Mesenchymal stem cell (in vitro differentiated cells and primary cell): ENCODE data around the gene ELN.

Source experiments
- DNase-seq: peaks from one replicate; pipeline ENCODE4 v3.0.0-alpha.2; 2013
- H2AFZ ChIP-seq: one replicate; pipeline ENCODE4 v1.6.1; 2013; ENCODE audit warnings: low read depth, mild to moderate bottlenecking, control low read depth, inconsistent platforms, low read length, moderate library complexity
- H2AK5ac ChIP-seq: 2 replicates; pipeline ENCODE4 v1.6.1; 2013; ENCODE audit warnings: low read length, moderate library complexity, mild to moderate bottlenecking, inconsistent platforms; ENCODE audit not compliant: severe bottlenecking
- H2BK120ac ChIP-seq: one replicate; pipeline ENCODE4 v1.6.1; 2013; ENCODE audit warnings: low read depth, mild to moderate bottlenecking, inconsistent platforms, low read length, moderate library complexity
- H2BK12ac ChIP-seq, 2 experiments: one replicate each; pipeline ENCODE4 v1.6.1; 2013; ENCODE audit warnings: inconsistent platforms in 2 of 2, low read length in 2 of 2, mild to moderate bottlenecking in 2 of 2, moderate library complexity in 2 of 2, control low read depth in 1 of 2
- H2BK15ac ChIP-seq: one replicate; pipeline ENCODE4 v1.6.1; 2013; ENCODE audit warnings: mild to moderate bottlenecking, low read depth, inconsistent platforms; ENCODE audit not compliant: poor library complexity, severe bottlenecking
- H2BK5ac ChIP-seq: 2 replicates; pipeline ENCODE4 v1.6.1; 2013; ENCODE audit warnings: low read depth, mild to moderate bottlenecking, low read length, control low read depth, inconsistent platforms; ENCODE audit not compliant: poor library complexity, severe bottlenecking
- H3K14ac ChIP-seq, 2 experiments: one replicate each; pipeline ENCODE4 v1.6.1; 2013; ENCODE audit warnings: inconsistent platforms in 2 of 2, low read length in 2 of 2, control low read depth in 1 of 2, mild to moderate bottlenecking in 1 of 2, moderate library complexity in 1 of 2
- H3K18ac ChIP-seq, 2 experiments: one replicate each; pipeline ENCODE4 v1.6.1; 2013; ENCODE audit warnings: inconsistent platforms in 2 of 2, low read length in 2 of 2, control low read depth in 1 of 2, low read depth in 1 of 2, mild to moderate bottlenecking in 1 of 2
- H3K23ac ChIP-seq, 2 experiments: one replicate each; pipeline ENCODE4 v1.6.1; 2013; ENCODE audit warnings: inconsistent platforms in 2 of 2, low read length in 2 of 2, mild to moderate bottlenecking in 2 of 2, moderate library complexity in 2 of 2, control low read depth in 1 of 2
- H3K27ac ChIP-seq: 2 replicates; pipeline ENCODE4 v1.5.1; 2013; ENCODE audit warnings: mild to moderate bottlenecking, moderate library complexity, low read length, control low read depth, inconsistent platforms; ENCODE audit not compliant: poor library complexity, severe bottlenecking
- H3K27me3 ChIP-seq, 2 experiments: 2 replicates each; pipeline versions ENCODE4 v1.6.1 to v1.7.0; 2013; ENCODE audit warnings: low read length in 2 of 2, mild to moderate bottlenecking in 2 of 2, moderate library complexity in 2 of 2, control low read depth in 1 of 2, inconsistent platforms in 1 of 2; ENCODE audit not compliant: control insufficient read depth in 1 of 2, insufficient read depth in 1 of 2
- H3K36me3 ChIP-seq, 2 experiments: 2 replicates each; pipeline versions ENCODE4 v1.6.1 to v1.7.0; 2013; ENCODE audit warnings: low read length in 2 of 2, control low read depth in 1 of 2, inconsistent platforms in 1 of 2, low read depth in 1 of 2, mild to moderate bottlenecking in 1 of 2; ENCODE audit not compliant: insufficient read depth in 2 of 2, control insufficient read depth in 1 of 2
- H3K4ac ChIP-seq, 2 experiments: one replicate each; pipeline ENCODE4 v1.6.1; 2013; ENCODE audit warnings: inconsistent platforms in 2 of 2, low read length in 2 of 2, mild to moderate bottlenecking in 2 of 2, moderate library complexity in 2 of 2, control low read depth in 1 of 2, low read depth in 1 of 2
- H3K4me1 ChIP-seq: 2 replicates; pipeline ENCODE4 v1.6.1; 2013; ENCODE audit warnings: low read depth, low read length, control low read depth; ENCODE audit not compliant: control insufficient read depth, insufficient read depth
- H3K4me2 ChIP-seq: 2 replicates; pipeline ENCODE4 v1.6.1; 2013; ENCODE audit warnings: low read length, mild to moderate bottlenecking, inconsistent platforms; ENCODE audit not compliant: poor library complexity, severe bottlenecking
- H3K4me3 ChIP-seq, 2 experiments: 2 replicates each; pipeline versions ENCODE4 v1.5.1 to v1.7.0; 2013; ENCODE audit warnings: low read length in 2 of 2, mild to moderate bottlenecking in 2 of 2, control low read depth in 1 of 2, low read depth in 1 of 2; ENCODE audit not compliant: insufficient read depth in 1 of 2
- H3K79me1 ChIP-seq: replicated peaks from 2 replicates; pipeline ENCODE4 v1.6.1; 2013; ENCODE audit warnings: mild to moderate bottlenecking, control low read depth, low read length, inconsistent platforms; ENCODE audit not compliant: poor library complexity, severe bottlenecking
- H3K9ac ChIP-seq: 2 replicates; pipeline ENCODE4 v1.7.0; 2013; ENCODE audit warnings: mild to moderate bottlenecking, low read length, moderate library complexity
- H3K9me3 ChIP-seq: 2 replicates; pipeline ENCODE4 v1.7.0; 2013; ENCODE audit warnings: mild to moderate bottlenecking, low read length; ENCODE audit not compliant: control insufficient read depth
- H4K8ac ChIP-seq: one replicate; pipeline ENCODE4 v1.6.1; 2013; ENCODE audit warnings: inconsistent platforms, mild to moderate bottlenecking, low read length, moderate library complexity
- H4K91ac ChIP-seq: one replicate; pipeline ENCODE4 v1.6.1; 2013; ENCODE audit warnings: mild to moderate bottlenecking, low read length, inconsistent platforms
- WGBS: methylation state at CpG from one replicate; pipeline ENCODE4 v1.1.7; 2013; ENCODE audit warnings: mixed read lengths; 5-methylcytosine and 5-hydroxymethylcytosine counted together

ELN gene

DNA sequence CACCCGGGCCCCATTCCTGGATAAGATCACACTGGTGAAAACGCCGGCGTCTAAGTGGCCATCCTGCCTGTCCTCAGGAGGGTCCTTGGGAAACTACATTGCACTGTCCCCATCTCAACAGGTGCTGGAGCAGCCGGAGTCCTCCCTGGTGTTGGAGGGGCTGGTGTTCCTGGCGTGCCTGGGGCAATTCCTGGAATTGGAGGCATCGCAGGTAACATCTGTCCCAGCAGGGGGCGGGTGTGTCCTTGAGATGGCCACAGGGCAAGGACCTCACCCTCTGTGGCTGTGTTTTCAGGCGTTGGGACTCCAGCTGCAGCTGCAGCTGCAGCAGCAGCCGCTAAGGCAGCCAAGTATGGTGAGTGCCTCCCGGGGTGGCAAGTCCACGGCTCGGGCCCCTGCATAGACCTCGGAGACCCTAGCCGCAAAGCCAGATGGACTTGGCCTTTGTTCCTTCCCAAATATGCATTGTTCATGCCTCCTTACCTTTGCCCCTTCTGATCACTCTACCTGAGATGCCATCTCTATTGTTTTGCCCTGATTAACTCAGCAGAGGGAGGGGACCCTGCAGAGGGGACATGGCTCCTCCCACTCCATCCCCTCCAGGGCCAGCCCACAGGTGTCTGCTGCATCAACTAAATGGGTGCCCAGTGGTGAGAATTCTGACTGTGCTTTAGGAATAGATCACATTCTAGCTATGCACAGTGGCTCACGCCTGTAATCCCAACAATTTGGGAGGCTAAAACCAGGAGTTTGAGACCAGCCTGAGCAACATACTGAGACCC is 23.8 kb downstream of the ELN start:
- H2BK12ac ChIP-seq, result no peak overlapping the region
- H4K8ac ChIP-seq, result no peak overlapping the region
- no peaks in the 10 kb centered on the region for H3K9me3 ChIP-seq
- H3K36me3 ChIP-seq, result peaks cover 0 to 67% of the 10 kb centered on the region in 2 experiments
- H3K14ac ChIP-seq, result no peak overlapping the region
- H3K79me1 ChIP-seq, result no peaks in the 10 kb centered on the region
- H3K4ac ChIP-seq, result no peak overlapping the region
- no peak overlapping the region for H2BK5ac ChIP-seq
- H3K27ac ChIP-seq, result no peak overlapping the region
- H2BK15ac ChIP-seq, result no peak overlapping the region
- no peak overlapping the region for H2AFZ ChIP-seq
- no peak overlapping the region for H3K9ac ChIP-seq
- DNase-seq, result peak; percentile 21
- no peak overlapping the region for H3K23ac ChIP-seq
- H2AK5ac ChIP-seq, result no peak overlapping the region
- no peak overlapping the region for H4K91ac ChIP-seq
- H3K27me3 ChIP-seq, result peaks cover 0 to 37% of the 10 kb centered on the region in 2 experiments
- WGBS, result 58% methylated on average over 16 of the region's 16 CpGs
- peaks cover 2% of the 10 kb centered on the region for H3K4me1 ChIP-seq
- H3K4me3 ChIP-seq, result no peak overlapping the region
- no peak overlapping the region for H3K4me2 ChIP-seq
- H2BK120ac ChIP-seq, result no peak overlapping the region
- H3K18ac ChIP-seq, result no peak overlapping the region

GRCh38 chr7:74052628-74053027 is 24.7 kb downstream of the ELN start:
- peaks cover 0 to 60% of the 10 kb centered on the region in 2 experiments for H3K36me3 ChIP-seq
- DNase-seq, result no peak
- peaks cover 2% of the 10 kb centered on the region for H3K4me1 ChIP-seq
- H4K91ac ChIP-seq, result no peak overlapping the region
- no peak overlapping the region for H3K4me3 ChIP-seq
- H3K9ac ChIP-seq, result no peak overlapping the region
- peaks cover 0 to 36% of the 10 kb centered on the region in 2 experiments for H3K27me3 ChIP-seq
- no peaks in the 10 kb centered on the region for H3K9me3 ChIP-seq
- no peak overlapping the region for H3K14ac ChIP-seq
- H3K4me2 ChIP-seq, result no peak overlapping the region
- H3K27ac ChIP-seq, result no peak overlapping the region
- H2BK120ac ChIP-seq, result no peak overlapping the region
- H2BK15ac ChIP-seq, result no peak overlapping the region
- WGBS, result 84% methylated on average over 1 of the region's 1 CpG
- H3K23ac ChIP-seq, result no peak overlapping the region
- no peak overlapping the region for H2AFZ ChIP-seq
- no peak overlapping the region for H3K18ac ChIP-seq
- H2AK5ac ChIP-seq, result no peak overlapping the region
- H3K4ac ChIP-seq, result no peak overlapping the region
- no peak overlapping the region for H2BK5ac ChIP-seq
- no peak overlapping the region for H2BK12ac ChIP-seq
- H4K8ac ChIP-seq, result no peak overlapping the region
- H3K79me1 ChIP-seq, result no peaks in the 10 kb centered on the region

GRCh38 chr7:74053589-74054186 is 25.7 kb downstream of the ELN start:
- no peak overlapping the region for H2AK5ac ChIP-seq
- no peak overlapping the region for H2BK120ac ChIP-seq
- H3K23ac ChIP-seq, result no peak overlapping the region
- H2BK15ac ChIP-seq, result no peak overlapping the region
- no peak overlapping the region for H2AFZ ChIP-seq
- no peaks in the 10 kb centered on the region for H3K9me3 ChIP-seq
- H3K14ac ChIP-seq, result no peak overlapping the region
- H3K4me3 ChIP-seq, result no peak overlapping the region
- no peak overlapping the region for H3K18ac ChIP-seq
- H2BK12ac ChIP-seq, result no peak overlapping the region
- peaks cover 0 to 51% of the 10 kb centered on the region in 2 experiments for H3K36me3 ChIP-seq
- peaks cover 2% of the 10 kb centered on the region for H3K4me1 ChIP-seq
- H3K4me2 ChIP-seq, result no peak overlapping the region
- no peak for DNase-seq
- peaks cover 0 to 35% of the 10 kb centered on the region in 2 experiments for H3K27me3 ChIP-seq
- WGBS, result 91% methylated on average over 3 of the region's 3 CpGs
- no peak overlapping the region for H3K4ac ChIP-seq
- no peak overlapping the region for H3K27ac ChIP-seq
- no peaks in the 10 kb centered on the region for H3K79me1 ChIP-seq
- H2BK5ac ChIP-seq, result no peak overlapping the region
- no peak overlapping the region for H4K91ac ChIP-seq
- no peak overlapping the region for H3K9ac ChIP-seq
- H4K8ac ChIP-seq, result no peak overlapping the region

- no peak for DNase-seq
- no peak overlapping the region for H4K8ac ChIP-seq
- H3K27ac ChIP-seq, result no peak overlapping the region
- no peak overlapping the region for H3K18ac ChIP-seq
- H2AFZ ChIP-seq, result no peak overlapping the region
- H3K4ac ChIP-seq, result no peak overlapping the region
- H3K23ac ChIP-seq, result no peak overlapping the region
- no peak overlapping the region for H2BK120ac ChIP-seq
- no peak overlapping the region for H2BK5ac ChIP-seq
- no peak overlapping the region for H2BK15ac ChIP-seq
- H4K91ac ChIP-seq, result no peak overlapping the region
- 81% methylated on average over 26 of the region's 26 CpGs for WGBS
- peaks cover 0 to 31% of the 10 kb centered on the region in 2 experiments for H3K27me3 ChIP-seq
- no peak overlapping the region for H3K9ac ChIP-seq
- no peak overlapping the region for H2BK12ac ChIP-seq
- H3K4me2 ChIP-seq, result no peak overlapping the region
- no peaks in the 10 kb centered on the region for H3K9me3 ChIP-seq
- H3K36me3 ChIP-seq, result peaks cover 0 to 37% of the 10 kb centered on the region in 2 experiments
- H3K79me1 ChIP-seq, result no peaks in the 10 kb centered on the region
- no peak overlapping the region for H3K14ac ChIP-seq
- H3K4me1 ChIP-seq, result peaks cover 4% of the 10 kb centered on the region
- H2AK5ac ChIP-seq, result no peak overlapping the region
- H3K4me3 ChIP-seq, result no peak overlapping the region
Observed at GRCh38 chr7:74056096-74056915, 28.3 kb downstream of the ELN start.
